ENCODE data around the gene SNN. TPM values are rescaled to one million over a fixed set of nuclear protein-coding genes. Genes with fewer than 3 reads are reported as not detected.
A peak's percentile ranks its signal among the peaks of the same experiment; 100 is the strongest.

SNN gene
- total and polyA plus RNA-seq, 2 of the 8 experiments (the other 6 are each of a cell fraction or from before 2014, with no cell fraction given), result 37.4 to 66.9 TPM

DNA sequence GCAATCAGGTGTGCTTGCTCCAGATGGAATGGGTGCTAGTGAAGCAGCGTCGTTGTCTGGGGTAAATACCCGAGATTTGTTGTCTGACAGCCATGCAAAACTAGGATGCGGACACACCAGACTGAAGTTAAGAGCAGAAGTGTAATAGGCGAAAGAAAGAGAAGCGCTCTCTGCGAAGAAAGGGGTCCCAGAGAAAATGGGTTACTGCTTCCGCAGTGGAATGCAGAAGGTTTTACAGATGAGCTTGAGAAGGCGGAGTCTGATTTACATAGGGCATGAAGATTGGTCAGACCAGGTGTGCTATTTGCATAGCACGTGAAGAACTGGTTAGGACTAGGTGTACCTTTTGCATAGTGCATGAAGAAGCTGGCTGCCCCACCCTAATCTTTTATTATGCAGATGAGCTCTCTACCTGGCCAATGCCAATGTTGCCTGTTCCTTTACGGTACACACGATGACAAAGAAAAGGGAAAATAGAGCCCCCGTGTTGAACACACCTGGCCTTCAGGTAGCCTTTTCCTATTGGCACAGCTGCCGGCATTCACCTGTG lies 32.0 kb upstream of the SNN start:
- Histone ChIP-seq H4K8ac (ENCODE audit: extremely low read depth, insufficient read depth, low read length) (no peak overlapping the region; the same call in 1 of the 2 replicates), H3K79me2 (ENCODE audit: control insufficient read depth in 1 of 2, insufficient read depth in 2 of 2, low read length in 2 of 2) (no peaks in the 10 kb centered on the region), H3K56ac (replicated peaks; ENCODE audit: insufficient read length, low read depth, low read length) (no peak overlapping the region), H3K23ac (ENCODE audit: insufficient read length) (no peak overlapping the region), H3K27me3 (replicated peaks in 1 of 4; ENCODE audit: control insufficient read depth in 3 of 4, extremely low read depth in 1 of 4, insufficient read depth in 3 of 4, low read length in 3 of 4) (no peaks in the 10 kb centered on the region), H3K4ac (replicated peaks; ENCODE audit: insufficient read length, low read depth, low read length) (no peak overlapping the region), H3K18ac (ENCODE audit: extremely low read depth, low read length) (peak overlapping the region; percentile 86; the same call in 1 of the 2 replicates), H4K20me1 (replicated peaks in 1 of 2; ENCODE audit: control insufficient read depth in 1 of 2, insufficient read depth in 2 of 2, low read length in 2 of 2) (peaks cover 0 to 2% of the 10 kb centered on the region in 2 experiments), H3K79me1 (ENCODE audit: low read depth, low read length) (no peaks in the 10 kb centered on the region; the same call in 1 of the 2 replicates), H2AK5ac (ENCODE audit: low read depth, low read length) (no peak overlapping the region), H3K9ac (replicated peaks in 1 of 4; ENCODE audit: extremely low read depth in 1 of 4, low read depth in 3 of 4, low read length in 3 of 4) (peak overlapping the region in 3 of 4 experiments; percentile 30 to 65 (median 62); a peak in 6 of 7 replicates), H3K23me2 (ENCODE audit: low read depth, low read length) (peaks cover 8% of the 10 kb centered on the region; the same call in 1 of the 2 replicates), H2BK12ac (ENCODE audit: low read depth, low read length) (peak overlapping the region; percentile 75; the same call in 1 of the 2 replicates), H4K5ac (ENCODE audit: insufficient read length, low read depth, low read length) (peak overlapping the region; percentile 80), H2BK5ac (ENCODE audit: low read depth, low read length) (peak overlapping the region; percentile 53; the same call in 1 of the 2 replicates), H3K4me3 (ENCODE audit: extremely low read depth in 1 of 4, insufficient read depth in 2 of 4, low read depth in 3 of 4, low read length in 4 of 4) (peak overlapping the region; percentile 6 to 47 (median 32); a peak in 6 of 8 replicates), H3K9me3 (ENCODE audit: insufficient read depth in 2 of 2, low read depth in 1 of 2, low read length in 1 of 2) (no peaks in the 10 kb centered on the region), H3K36me3 (ENCODE audit: control insufficient read depth in 2 of 4, insufficient read depth in 4 of 4, low read length in 3 of 4) (no peaks in the 10 kb centered on the region), H2BK15ac (ENCODE audit: low read length) (0 out of 2 replicates have a peak overlapping the region, but pooled peaks have one; percentile 36), H3K4me2 (ENCODE audit: insufficient read depth in 1 of 2, low read depth in 2 of 2, low read length in 2 of 2) (peak overlapping the region; percentile 65 to 72), H3K14ac (ENCODE audit: insufficient read length) (no peak overlapping the region), H2BK20ac (ENCODE audit: low read length) (no peak overlapping the region; the same call in 1 of the 2 replicates), H4K91ac (replicated peaks; ENCODE audit: insufficient read length, low read length) (peak overlapping the region; percentile 89), H2BK120ac (replicated peaks; ENCODE audit: low read depth, low read length) (no peak overlapping the region), H2AFZ (ENCODE audit: low read length) (no peak overlapping the region), H3K4me1 (replicated peaks in 1 of 4; ENCODE audit: control insufficient read depth in 3 of 4, insufficient read depth in 4 of 4, low read length in 3 of 4) (peaks cover 0 to 27% (median 20%) of the 10 kb centered on the region in 4 experiments; a peak in 6 of 7 replicates), H3K27ac (ENCODE audit: low read depth, low read length) (peak overlapping the region; percentile 65; the same call in 1 of the 2 replicates)
- ChIA-PET POLR2A (ENCODE audit: partially characterized antibody) (interaction anchor here (0.7 to 3.7 kb wide), 27 partner anchors 9 to 229 kb away, joined by 3 to 23 read pairs (median 5); partner anchors contain the start of gene SNN), CTCF (ENCODE audit: partially characterized antibody) (interaction anchor here (0.6 to 4.2 kb wide), 12 partner anchors 9 to 622 kb away, joined by 3 to 24 read pairs (median 4); no protein-coding TSS in a partner anchor)
- 5% methylated on average over 14 of the region's 14 CpGs; no CpG with 5 or more reads in 1 of the 2 experiments for WGBS, 2 experiments (ENCODE audit: extremely low coverage in 1 of 2, insufficient coverage in 1 of 2, insufficient read length in 1 of 2, insufficient replicate concordance in 2 of 2, low coverage in 1 of 2, low lambda C conversion rate in 2 of 2, missing lambda C conversion rate in 1 of 2)
- DNase-seq (ENCODE audit: low read depth in 1 of 2, low spot score in 2 of 2) (peak; percentile 69 to 72), FAIRE-seq (peak; percentile 96)
- TF ChIP-seq SIRT6 (IDR thresholded peaks at IDR 0.05; ENCODE audit: low read length) (no peak), SUZ12 (IDR thresholded peaks at IDR 0.05; ENCODE audit: low read length) (no peak), SP1 (IDR thresholded peaks at IDR 0.05; ENCODE audit: low read depth, low read length) (peak; percentile 73), NANOG (IDR thresholded peaks at IDR 0.05; ENCODE audit: insufficient read depth, low read depth, low read length, poor library complexity, severe bottlenecking) (no peak), TAF1 (IDR thresholded peaks at IDR 0.05; ENCODE audit: low read depth, low read length) (peak; percentile 91)
- TF ChIP-seq, protein P1, sequence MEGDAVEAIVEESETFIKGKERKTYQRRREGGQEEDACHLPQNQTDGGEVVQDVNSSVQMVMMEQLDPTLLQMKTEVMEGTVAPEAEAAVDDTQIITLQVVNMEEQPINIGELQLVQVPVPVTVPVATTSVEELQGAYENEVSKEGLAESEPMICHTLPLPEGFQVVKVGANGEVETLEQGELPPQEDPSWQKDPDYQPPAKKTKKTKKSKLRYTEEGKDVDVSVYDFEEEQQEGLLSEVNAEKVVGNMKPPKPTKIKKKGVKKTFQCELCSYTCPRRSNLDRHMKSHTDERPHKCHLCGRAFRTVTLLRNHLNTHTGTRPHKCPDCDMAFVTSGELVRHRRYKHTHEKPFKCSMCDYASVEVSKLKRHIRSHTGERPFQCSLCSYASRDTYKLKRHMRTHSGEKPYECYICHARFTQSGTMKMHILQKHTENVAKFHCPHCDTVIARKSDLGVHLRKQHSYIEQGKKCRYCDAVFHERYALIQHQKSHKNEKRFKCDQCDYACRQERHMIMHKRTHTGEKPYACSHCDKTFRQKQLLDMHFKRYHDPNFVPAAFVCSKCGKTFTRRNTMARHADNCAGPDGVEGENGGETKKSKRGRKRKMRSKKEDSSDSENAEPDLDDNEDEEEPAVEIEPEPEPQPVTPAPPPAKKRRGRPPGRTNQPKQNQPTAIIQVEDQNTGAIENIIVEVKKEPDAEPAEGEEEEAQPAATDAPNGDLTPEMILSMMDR (IDR thresholded peaks at IDR 0.05; ENCODE audit: control extremely low read depth in 1 of 3, insufficient read depth in 1 of 3, low read depth in 1 of 3, low read length in 3 of 3), result no peak
- TF ChIP-seq, protein P2, sequence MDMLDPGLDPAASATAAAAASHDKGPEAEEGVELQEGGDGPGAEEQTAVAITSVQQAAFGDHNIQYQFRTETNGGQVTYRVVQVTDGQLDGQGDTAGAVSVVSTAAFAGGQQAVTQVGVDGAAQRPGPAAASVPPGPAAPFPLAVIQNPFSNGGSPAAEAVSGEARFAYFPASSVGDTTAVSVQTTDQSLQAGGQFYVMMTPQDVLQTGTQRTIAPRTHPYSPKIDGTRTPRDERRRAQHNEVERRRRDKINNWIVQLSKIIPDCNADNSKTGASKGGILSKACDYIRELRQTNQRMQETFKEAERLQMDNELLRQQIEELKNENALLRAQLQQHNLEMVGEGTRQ (IDR thresholded peaks at IDR 0.05; ENCODE audit: low read length), result peak; percentile 68
